HL-60 (cell line): ENCODE measurements around the gene PCDH15.

ENCODE experiments used
- DNase-seq, 2 experiments: peaks; one replicate each; pipeline ENCODE4 v3.0.0-alpha.2; 2010 to 2020; ENCODE audit warnings: low read depth in 1 of 2, low spot score in 1 of 2
- H3K27ac ChIP-seq: fragments of 250-450 bp; sonication (Bioruptor Pico); replicated peaks from 2 replicates; pipeline ENCODE4 v1.5.1; 2020; ENCODE audit warnings: mild to moderate bottlenecking, moderate library complexity
- H3K27me3 ChIP-seq: fragments of 250-450 bp; sonication (Bioruptor Pico); 2 replicates; pipeline ENCODE4 v1.5.1; 2021; ENCODE audit warnings: mild to moderate bottlenecking, moderate library complexity; ENCODE audit not compliant: insufficient read depth, poor library complexity, severe bottlenecking
- H3K4me3 ChIP-seq: replicated peaks from 2 replicates; pipeline ENCODE4 v1.5.1; 2011; ENCODE audit warnings: mild to moderate bottlenecking, control low read depth, low read length; ENCODE audit not compliant: insufficient read depth
- CTCF ChIP-seq: IDR thresholded peaks from one replicate; pipeline ENCODE4 v1.5.1; 2011; ENCODE audit warnings: low read length, control low read depth, inconsistent platforms; ENCODE audit not compliant: insufficient read depth
- GABPA ChIP-seq: IDR thresholded peaks from 2 replicates; pipeline ENCODE4 v1.6.1; 2012; ENCODE audit warnings: low read depth
- POLR2AphosphoS5 ChIP-seq: IDR thresholded peaks from 2 replicates; pipeline ENCODE4 v1.6.1; 2012; ENCODE audit warnings: low read depth
- REST ChIP-seq: IDR thresholded peaks from 2 replicates; pipeline ENCODE4 v1.6.1; 2012; ENCODE audit warnings: low read depth; ENCODE audit not compliant: insufficient replicate concordance
- SPI1 ChIP-seq: IDR thresholded peaks from 2 replicates; pipeline ENCODE4 v1.6.1; 2012; ENCODE audit warnings: low read depth, mild to moderate bottlenecking, borderline replicate concordance

Gene PCDH15

DNA sequence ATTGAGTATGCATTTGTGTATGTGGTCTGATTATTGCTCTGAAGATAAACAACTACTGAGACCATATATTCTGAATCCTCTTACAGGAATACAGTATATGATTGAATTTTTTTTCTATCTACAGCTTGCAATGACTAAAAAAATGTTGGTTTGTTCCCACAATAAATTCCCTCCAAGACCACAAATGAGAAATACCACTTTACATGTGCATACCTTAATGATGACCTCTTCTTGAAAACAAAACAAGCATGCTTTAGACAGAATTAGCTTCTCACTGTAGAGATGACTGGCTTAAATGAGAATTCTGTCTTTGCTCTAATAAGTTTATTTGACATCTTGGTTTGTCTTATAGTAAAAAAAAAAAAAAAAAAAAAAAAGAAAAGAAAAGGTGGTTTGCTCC is 241.5 kb downstream of the PCDH15 start:
- TF ChIP-seq CTCF (no peak), GABPA (no peak), POLR2AphosphoS5 (no peak), SPI1 (no peak), REST (no peak)
- Histone ChIP-seq H3K4me3 (no peak overlapping the region), H3K27me3 (no peaks in the 10 kb centered on the region), H3K27ac (no peak overlapping the region)
- DNase-seq, result no peak

- DNase-seq, result no peak
- Histone ChIP-seq H3K4me3 (no peak overlapping the region), H3K27me3 (no peaks in the 10 kb centered on the region), H3K27ac (no peak overlapping the region)
- TF ChIP-seq GABPA, result no peak
- no peak for TF ChIP-seq CTCF
- no peak for TF ChIP-seq POLR2AphosphoS5
- TF ChIP-seq REST, result no peak
- no peak for TF ChIP-seq SPI1
These were observed 247.0 kb downstream of the PCDH15 start for GRCh38 chr10:54554028-54554427.

DNA sequence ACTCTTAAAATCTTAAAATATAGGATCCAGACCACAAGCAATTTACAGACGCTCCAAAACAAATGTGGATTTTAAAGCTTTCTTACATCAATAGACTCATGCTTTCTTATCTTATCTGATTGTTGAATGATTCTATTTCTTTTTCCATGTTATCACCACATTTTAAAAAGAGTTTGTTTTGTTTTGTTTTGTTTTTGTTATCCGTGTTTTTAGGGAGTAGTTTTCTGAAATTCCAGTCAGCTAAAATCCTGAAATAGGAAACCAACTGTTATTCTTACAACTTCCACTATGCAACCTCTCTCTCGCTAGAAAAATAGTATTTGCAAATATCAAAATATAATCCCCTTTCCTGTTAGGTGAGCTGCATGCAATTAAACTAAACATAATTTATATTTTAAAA is 251.0 kb downstream of the PCDH15 start:
- Histone ChIP-seq H3K27ac (no peak overlapping the region), H3K27me3 (no peaks in the 10 kb centered on the region), H3K4me3 (no peak overlapping the region)
- TF ChIP-seq SPI1 (no peak), REST (no peak), POLR2AphosphoS5 (no peak), GABPA (no peak), CTCF (no peak)
- DNase-seq, result no peak
